HG02852 (cell line): ENCODE data around the gene CHCT1.

Experiments used
- ATAC-seq: cut with Tn5 transposase; IDR thresholded peaks from one replicate; pipeline ENCODE4 v1.9.1; 2021; ENCODE audit warnings: mild to moderate bottlenecking, moderate library complexity; ENCODE audit not compliant: unreplicated experiment

The CHCT1 gene

DNA sequence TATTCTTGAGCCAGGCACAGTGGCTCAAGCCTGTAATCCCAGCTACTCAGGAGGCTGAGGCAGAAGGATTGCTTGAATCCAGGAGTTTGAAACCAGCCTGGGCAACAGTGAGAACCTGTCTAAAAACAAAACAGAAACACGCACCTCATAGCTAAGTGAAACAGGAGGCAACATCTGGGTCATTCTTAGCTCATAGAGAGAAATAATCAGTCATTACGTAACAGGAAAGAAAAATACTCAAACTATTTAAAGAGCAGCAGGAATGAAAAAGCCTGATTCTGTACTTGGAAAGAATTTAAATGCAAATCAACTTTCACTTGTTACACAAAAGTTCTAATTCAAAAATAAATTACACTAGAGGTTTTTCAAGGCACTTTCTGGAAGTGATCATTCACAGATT lies 17.2 kb downstream of the CHCT1 start:
- ATAC-seq, result no peak

DNA sequence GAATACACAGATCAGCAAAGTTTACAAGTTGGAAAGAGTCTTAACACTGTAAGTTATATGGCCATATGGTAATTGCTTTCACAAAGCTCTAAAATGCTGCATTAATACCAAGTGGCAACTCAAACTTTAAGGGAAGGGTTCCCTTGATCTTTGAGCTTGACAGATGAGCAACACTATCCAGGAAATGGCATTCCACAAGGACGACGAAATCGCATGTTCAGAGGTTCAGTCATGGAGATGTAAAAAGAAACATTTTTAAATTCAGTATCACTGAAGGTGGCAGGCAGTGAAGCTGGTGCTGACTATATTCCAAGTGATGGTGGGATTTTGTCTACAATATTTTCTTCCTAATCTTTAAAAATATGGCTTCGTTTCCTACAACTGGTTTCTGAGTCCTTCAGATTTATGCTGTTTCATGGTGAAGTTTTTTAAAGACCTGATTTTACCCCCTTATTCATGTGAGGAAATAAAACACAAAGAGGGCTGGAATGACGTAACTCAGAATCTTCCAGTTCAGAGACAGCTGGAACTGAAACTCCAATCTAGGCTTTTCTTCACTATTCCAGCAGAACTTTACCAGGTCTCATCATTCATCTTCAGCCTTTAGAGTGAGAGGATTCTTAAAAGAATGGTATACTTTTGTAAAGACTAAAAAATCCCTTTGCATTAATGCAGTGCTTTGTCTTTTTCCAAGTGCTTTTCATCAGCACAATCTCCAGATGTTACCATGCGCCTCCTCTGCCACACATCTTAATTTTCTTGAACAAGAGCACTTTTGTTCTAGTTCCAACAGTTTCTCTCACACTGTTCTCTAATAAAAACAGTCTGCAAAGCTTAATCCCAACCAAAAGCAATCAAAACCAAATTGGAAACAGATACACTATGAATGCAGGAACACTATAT lies 20.2 kb downstream of the CHCT1 start:
- no peak for ATAC-seq

GRCh38 chr17:60443713-60444112 lies 21.4 kb downstream of the CHCT1 start:
- ATAC-seq, result no peak

- ATAC-seq, result no peak
Observed at GRCh38 chr17:60445144-60445543, 22.9 kb downstream of the CHCT1 start.

DNA sequence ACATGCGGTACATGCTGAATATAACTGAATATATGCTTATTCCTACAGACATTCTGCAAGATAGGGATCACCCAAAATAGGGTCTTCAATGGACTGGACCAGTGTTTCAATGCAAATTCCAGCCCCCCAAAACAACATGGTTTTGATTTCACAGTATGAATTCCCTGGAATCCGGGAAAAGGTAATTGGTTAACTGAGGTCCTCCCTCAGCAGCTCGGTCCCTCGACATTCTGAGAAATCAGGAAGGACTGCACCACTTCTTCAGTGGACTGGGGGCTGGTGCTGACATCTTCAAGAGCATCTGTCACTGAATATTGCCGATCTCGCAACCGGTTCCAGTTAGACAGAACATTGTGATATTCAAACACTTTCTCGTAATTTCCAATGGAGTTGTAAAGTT lies 25.1 kb downstream of the CHCT1 start:
- ATAC-seq, result no peak

DNA sequence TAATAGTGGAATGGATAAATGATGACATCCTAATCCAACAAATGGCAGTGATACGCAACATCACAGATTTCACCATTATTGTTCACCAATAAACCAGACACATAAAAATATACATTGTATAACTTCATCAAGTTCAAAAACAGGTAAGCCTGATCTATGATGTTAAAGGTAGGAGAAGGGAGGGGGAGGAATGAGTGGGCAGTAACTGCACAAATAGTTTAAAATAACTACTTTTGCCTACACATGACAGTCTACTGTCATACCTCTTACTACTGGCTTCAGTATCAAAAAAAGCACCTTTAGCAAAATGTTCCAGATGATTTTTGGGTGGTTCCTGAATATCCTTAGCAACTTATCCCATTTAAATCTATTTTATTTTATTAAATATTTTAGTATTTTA lies 28.8 kb downstream of the CHCT1 start:
- no peak for ATAC-seq

GRCh38 chr17:60451965-60452364 lies 29.7 kb downstream of the CHCT1 start:
- no peak for ATAC-seq

DNA sequence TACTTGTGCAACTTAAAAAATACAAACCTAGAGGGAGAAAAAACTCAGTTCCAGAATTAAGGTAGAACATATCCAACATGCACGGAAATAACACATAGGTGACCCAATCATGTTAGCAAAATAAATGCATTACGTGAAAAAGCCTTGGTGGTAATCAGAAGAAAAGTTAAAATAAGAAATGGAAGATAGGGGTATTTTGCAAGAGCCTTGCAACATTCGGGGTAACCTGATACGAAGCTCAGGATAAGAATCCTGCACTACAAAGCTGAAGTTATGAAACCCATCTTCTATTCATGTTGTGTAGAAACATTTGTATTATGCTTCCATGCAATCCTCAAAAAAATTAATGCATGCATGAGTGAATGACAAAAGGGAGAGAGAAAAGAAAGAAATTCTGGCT lies 33.1 kb downstream of the CHCT1 start:
- no peak for ATAC-seq

DNA sequence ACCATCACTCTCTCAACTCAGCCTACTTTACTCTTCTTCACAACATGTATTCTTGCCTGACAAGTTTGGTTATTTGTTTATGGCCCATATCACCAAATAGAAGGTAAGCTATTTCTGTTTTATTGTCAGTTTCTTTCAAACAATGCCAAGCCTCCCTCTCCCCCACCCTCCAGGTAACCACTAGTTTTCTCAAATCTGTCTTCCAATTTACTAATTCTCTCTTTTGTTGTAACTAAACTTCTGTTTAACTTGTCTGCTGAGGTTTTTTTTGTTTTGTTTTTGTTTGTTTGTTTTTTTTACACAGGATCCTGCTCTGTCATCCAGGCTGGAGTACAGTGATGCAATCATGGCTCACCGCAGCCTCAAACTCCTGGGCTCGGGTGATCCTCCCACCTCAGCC lies 34.9 kb downstream of the CHCT1 start:
- ATAC-seq, result no peak

DNA sequence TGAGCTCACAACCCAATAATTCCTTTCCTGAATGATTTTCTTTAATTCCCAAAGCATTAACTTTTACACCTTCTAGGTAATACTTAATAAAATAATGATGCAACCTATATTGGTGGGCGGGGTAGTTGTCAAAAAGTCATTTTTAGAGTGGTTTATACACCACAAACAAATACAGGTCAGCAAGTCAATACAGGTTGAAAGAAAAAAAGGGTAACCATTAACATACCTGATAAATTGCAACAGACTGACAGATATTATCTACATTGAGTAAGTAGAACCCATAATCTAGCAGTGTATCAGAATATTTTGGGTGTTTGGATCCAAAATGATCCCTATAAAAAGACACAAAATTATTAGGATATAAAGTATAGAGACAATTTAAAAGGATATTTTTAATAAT lies 39.3 kb downstream of the CHCT1 start:
- no peak for ATAC-seq

DNA sequence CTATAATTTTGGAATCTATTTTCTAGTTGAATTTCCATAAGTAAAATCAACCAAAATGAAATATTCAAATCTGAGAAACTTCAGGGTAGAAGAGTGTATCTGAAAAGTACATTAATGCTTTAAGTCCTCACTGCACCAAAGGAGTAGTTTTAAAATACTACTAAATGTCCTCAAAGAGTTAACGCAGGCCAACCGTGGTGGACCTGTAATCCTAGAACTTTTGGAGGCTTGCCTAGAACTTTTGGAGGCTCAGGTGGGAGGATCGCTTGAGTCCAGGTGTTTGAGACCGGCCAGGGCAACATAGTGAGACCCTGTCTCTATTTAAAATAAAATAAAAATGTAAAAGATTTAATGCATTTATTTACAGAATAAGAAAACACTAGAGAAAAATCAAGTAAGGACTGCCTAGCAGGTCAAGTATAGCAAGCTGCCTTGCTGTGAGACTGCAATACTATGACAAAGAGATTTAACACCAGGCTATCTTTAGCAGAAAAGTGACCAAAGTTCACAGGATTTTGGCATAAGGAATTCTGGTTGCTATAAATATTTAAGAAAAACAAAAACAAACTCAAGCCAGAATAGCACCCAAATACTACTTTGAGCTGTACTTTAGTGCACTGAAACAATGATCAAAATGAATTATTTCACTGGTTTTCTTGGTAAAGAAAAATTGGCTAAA lies 41.0 kb downstream of the CHCT1 start:
- ATAC-seq, result no peak

DNA sequence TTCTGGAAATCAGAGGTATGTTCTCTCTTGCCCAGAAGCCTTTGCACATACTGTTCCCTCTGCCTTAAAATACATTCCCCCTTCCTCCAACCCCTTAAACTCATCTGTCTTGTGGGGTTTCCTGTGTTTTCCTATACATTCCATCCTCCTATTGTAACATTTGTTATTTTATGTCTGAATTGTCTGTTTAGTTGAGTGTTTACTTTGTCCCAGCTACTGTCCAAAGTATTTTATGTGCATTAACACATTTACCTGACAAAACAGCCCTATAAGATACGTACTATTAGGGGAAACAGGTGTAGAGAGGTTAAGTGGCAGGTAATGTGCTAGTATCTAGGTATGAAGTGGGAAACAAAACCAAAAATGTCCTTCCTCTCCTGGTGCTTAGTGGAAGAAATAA lies 42.1 kb downstream of the CHCT1 start:
- ATAC-seq, result no peak

DNA sequence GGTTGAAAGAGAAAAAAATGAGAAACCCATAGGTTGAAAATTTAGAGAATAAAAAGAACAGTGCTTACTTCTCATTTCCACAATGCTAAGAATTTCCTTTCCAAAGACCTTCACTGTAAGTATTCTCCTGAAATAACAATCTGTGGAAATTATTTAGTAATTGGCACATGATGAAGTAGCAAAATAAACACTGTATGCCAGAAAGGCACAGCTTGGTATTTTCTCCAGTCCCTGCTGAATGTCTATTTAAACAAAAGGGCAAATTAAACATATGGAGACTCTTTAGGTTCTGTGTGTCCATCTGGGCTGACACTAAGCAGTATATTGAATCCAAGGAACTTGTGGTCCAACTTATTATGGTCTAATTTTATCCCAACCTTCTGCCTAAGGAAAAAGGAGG lies 46.1 kb downstream of the CHCT1 start:
- ATAC-seq, result no peak

- ATAC-seq, result no peak
Observed at GRCh38 chr17:60471451-60471850, 49.2 kb downstream of the CHCT1 start.

GRCh38 chr17:60472449-60472848 lies 50.2 kb downstream of the CHCT1 start:
- no peak for ATAC-seq

DNA sequence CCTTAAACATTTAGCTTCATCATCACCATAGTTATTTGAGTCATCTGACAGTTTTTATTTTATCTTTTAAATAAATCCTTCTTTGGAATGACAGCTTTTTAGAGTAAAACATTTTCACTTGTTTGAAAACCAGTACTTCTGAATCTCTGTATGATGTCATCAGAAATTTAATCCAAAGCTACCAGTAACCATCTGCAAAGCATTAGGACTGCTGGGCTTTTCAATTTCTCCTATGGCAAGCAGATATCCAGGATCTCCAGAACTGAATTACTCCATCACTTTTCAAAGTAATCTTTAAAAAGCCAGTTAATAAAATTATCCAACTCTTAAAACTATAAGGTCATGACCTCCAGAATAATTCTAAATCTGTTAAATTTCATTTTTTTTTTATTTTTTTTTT lies 51.5 kb downstream of the CHCT1 start:
- ATAC-seq, result no peak
